Right hindlimb (tissue), 1 donor: Measurements from ENCODE around the gene TJP2.

ENCODE experiments used
- DNase-seq: peaks from one replicate; pipeline ENCODE4 v3.0.0-alpha.2; 2018

TJP2 gene

GRCh38 chr9:69193685-69194032, 19.6 kb downstream of the TJP2 start:
- no peak for DNase-seq

DNA sequence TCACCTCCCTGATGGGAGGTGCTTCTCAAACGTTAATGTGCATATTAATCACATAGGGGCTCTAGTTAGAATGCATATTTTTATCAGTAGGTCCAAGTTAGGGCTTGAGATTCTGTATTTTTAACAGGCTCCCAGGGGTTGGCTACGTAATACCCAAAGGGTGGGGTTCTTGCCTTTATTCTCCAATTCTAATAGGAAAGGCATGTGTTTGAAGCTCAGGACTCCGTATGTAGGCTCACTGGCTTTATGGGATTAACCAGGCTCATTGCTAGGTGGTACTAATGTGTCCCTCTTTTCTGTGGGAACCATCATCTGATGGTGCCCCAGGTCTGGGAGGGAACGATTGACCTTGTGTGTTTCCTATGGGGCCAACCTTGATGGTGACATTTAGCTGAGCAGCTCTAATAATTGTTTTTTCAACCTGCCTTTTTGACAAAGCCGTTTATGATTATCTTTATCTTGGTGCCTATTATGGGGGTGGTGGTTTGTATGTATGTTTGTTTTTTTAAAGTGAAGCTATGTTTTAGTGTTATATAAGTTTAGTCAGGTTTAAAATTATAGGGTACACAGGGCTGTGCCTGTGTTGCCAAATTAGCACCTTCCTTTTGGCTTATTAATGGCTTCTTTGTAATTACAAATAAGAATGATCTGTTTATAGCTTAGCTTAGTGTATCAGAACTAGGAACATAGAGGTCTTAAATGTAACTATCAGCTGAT, 20.8 kb downstream of the TJP2 start:
- no peak for DNase-seq

- no peak for DNase-seq
Measured at GRCh38 chr9:69195668-69196067, 21.6 kb downstream of the TJP2 start.

DNA sequence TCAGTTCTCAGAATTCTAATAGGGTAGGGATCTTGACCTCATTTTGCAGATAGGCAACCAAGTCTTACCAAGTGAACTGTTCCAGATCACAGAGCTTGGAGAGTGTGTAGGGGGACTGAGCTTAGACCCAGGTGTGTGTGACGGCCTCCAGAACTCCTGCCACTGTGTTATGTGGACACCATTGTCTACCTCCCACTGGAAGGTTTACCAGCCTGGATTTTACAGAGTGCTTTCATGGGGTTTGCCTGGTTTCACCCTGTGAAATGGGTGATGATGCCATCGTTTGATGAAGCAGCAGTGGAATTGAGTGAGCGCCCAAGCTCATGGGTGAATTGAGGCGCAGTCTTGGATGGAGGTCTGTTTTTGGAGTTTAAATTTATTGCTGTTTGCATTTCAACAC, 23.6 kb downstream of the TJP2 start:
- DNase-seq, result no peak

GRCh38 chr9:69198521-69199220, 24.6 kb downstream of the TJP2 start:
- DNase-seq, result no peak

GRCh38 chr9:69199769-69200470, 25.8 kb downstream of the TJP2 start:
- DNase-seq, result no peak

DNA sequence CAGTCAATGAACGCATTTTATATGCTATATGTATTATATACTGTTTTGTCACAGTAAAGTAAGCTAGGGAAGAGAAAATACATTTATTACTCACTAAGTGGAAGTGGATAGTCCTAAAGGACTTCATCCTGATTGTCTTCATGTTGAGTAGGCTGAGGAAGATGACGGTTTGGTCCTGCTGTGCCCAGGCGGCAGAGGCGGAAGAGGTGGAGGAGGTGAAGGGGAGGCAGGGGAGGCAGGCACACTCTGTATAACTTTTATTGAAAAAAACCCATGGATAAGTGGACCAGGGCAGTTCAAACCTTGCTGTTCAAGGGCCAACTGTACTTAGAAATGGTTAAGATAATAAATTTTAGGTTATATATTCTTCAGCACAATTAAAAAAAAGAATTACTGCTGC, 28.5 kb downstream of the TJP2 start:
- no peak for DNase-seq

DNA sequence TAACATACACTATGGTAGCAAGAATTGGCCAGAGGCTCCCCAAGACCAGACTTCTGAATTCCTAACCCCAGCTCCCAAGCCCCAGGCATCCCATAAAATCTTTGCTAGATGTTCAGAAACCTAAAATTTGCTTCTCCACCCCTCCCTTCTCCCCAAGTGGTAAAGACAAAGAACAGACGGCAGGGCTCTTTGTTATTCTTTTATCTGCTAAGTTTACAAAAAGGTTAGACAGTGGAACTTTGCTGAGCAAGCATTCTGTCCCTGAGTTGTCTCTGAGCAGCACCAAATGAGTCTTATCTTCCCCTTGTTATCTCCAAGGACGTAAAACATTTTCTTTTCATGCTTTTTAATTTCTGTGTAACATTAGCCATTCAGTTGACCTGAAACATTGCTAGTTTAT, 30.2 kb downstream of the TJP2 start:
- no peak for DNase-seq

GRCh38 chr9:69204849-69205248, 30.8 kb downstream of the TJP2 start:
- no peak for DNase-seq

DNA sequence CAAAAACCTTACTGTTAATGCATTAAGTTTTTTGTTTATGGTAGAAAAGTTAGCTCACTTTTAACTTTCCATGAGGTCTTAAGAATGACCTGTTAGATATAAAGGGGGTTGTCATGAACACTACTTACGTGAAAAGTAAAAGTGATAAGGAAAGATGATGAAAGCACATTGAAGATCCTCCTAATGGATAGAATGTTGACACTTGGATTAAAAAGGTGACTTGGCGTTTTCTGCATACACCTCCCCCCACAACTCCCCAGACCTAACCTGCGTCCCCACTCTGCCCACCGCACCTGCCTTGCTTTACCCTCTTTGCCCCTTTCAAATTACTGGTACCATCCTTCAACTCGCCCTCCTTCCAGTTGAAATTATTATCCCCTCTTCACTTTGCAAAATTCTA, 32.0 kb downstream of the TJP2 start:
- DNase-seq, result no peak

- no peak for DNase-seq
Measured at GRCh38 chr9:69207503-69207902, 33.4 kb downstream of the TJP2 start.

GRCh38 chr9:69211424-69212036, 37.5 kb downstream of the TJP2 start:
- DNase-seq, result no peak

DNA sequence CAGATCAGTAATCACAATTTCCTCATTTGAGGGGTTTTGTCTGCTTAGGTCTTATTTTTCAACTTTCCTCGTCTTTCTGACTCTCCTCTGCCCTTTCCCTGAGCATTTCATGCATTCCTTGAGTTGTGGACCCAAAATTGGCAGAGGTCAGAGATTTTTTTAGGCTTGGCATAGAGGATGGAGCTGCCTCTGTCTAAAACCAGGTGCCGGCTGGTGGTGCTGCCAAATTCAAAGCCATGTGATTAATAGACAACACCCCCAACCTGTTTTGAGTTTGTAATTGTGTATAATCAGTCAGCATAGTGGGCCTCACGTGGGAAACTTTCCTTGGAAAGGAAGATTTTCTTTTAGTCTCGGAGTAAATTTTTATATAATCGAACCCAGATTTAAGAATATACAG, 39.6 kb downstream of the TJP2 start:
- DNase-seq, result no peak

- no peak for DNase-seq
Measured at GRCh38 chr9:69214939-69215338, 40.9 kb downstream of the TJP2 start.

DNA sequence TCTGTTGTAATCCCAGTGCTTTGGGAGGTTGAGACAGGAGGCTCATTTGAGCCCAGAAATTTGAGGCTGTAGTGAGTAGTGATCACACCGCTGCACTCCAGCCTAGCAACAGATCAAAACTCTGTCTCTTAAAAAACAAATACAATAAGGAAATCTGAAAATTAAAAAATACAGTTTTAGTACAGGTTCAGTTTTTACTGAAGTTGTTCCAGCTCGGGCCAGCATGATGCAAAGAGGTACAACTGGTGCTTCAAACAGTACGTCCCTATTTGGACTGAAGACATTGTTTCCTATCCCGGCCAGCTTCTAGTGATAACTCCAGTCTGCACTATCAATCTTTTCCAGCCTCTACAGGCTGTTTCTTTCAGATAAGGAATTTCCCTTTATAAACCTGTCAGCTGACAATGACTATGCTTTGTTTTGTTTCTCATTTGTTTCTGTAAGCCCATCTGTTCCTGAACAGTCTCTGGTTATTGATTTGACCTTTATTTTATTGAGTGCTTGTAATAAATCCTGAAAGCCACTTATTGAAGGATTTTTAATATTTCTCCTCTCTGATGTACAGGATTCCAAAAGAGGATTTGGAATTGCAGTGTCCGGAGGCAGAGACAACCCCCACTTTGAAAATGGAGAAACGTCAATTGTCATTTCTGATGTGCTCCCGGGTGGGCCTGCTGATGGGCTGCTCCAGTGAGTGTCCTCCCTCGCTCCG, 41.9 kb downstream of the TJP2 start:
- DNase-seq, result no peak

DNA sequence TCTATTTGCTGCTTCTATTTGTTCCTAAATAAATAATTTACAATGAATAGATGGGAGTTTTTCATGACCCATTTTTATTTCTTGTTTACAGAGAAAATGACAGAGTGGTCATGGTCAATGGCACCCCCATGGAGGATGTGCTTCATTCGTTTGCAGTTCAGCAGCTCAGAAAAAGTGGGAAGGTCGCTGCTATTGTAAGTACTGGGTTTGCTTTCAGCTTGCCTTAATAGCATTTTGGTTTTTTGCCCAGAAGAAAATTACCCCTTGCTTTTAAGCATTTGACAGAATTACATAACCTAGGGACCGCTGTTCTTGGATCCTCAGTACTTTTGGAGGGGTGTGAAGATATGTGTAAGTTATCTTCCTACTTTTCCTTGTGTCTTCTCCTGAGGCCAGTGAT, 44.1 kb downstream of the TJP2 start:
- no peak for DNase-seq

- DNase-seq, result no peak
Measured at GRCh38 chr9:69221036-69221435, 47.0 kb downstream of the TJP2 start.

DNA sequence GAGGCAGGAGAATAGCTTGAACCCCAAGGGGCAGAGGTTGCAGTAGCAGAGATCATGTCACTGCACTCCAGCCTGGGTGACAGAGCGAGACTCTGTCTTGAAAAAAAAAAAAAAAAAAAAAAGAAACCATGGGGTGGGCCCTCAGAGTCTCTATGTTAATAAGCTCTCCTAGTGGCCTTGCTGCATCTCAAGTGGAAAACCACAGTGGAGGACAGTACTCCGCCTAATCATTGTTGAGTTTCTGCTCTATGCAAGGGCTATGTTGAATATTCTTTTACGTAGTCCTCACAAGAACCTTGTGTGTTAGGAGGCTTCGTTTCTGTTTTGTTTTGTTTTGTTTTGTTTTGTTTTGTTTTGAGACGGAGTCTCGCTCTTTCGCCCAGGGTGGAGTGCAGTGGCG, 48.9 kb downstream of the TJP2 start:
- no peak for DNase-seq

GRCh38 chr9:69223605-69224004, 49.5 kb downstream of the TJP2 start:
- DNase-seq, result no peak

- DNase-seq, result no peak
Measured at GRCh38 chr9:69229367-69229766, 55.3 kb downstream of the TJP2 start.

DNA sequence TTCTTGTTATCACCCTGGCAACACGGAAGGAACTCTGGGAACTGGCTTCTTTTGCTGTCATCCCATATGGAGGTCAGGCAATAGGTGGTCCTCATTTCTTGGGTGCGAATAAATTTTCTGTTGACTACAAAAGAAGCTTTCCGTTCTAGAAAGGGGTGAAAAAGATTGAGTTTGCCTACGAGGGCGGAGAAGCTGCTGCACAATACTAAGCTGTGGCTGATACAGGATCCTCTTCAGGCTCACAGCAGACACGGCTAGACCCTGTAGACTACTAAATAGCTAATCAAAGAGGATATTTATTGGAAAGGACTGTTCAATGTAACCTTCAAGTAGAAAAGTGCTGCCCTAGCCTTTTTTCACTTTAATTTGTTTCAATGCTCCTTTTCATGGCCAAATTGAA, 58.1 kb downstream of the TJP2 start:
- no peak for DNase-seq

DNA sequence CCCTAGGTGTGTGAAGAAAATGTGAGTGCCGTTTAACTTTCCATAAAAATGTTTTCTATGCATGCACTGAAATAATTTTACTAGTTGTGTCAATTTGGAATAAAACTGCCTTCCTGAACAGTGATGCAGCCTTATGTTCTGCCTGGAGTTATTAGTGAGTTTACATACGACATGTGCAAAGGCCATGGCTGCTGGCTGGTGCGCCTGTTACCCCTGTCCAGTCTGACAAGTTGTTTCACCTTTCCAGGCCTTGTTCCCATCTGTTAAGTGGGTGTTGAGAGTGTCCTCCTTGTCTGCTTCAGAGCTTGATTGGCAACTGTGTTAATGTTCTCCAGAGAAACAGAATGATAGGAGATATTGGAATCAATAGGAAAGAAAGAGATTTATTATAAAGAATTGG, 60.6 kb downstream of the TJP2 start:
- no peak for DNase-seq

- DNase-seq, result no peak
Measured at GRCh38 chr9:69236188-69236587, 62.1 kb downstream of the TJP2 start.
